ENCODE measurements around the gene NOD1.
"Not testable (repeated sequence)": the region's sequence is repeated elsewhere in the genome, so short reads cannot be mapped to it uniquely, and the experiment has no call there.

NOD1 gene, protein sequence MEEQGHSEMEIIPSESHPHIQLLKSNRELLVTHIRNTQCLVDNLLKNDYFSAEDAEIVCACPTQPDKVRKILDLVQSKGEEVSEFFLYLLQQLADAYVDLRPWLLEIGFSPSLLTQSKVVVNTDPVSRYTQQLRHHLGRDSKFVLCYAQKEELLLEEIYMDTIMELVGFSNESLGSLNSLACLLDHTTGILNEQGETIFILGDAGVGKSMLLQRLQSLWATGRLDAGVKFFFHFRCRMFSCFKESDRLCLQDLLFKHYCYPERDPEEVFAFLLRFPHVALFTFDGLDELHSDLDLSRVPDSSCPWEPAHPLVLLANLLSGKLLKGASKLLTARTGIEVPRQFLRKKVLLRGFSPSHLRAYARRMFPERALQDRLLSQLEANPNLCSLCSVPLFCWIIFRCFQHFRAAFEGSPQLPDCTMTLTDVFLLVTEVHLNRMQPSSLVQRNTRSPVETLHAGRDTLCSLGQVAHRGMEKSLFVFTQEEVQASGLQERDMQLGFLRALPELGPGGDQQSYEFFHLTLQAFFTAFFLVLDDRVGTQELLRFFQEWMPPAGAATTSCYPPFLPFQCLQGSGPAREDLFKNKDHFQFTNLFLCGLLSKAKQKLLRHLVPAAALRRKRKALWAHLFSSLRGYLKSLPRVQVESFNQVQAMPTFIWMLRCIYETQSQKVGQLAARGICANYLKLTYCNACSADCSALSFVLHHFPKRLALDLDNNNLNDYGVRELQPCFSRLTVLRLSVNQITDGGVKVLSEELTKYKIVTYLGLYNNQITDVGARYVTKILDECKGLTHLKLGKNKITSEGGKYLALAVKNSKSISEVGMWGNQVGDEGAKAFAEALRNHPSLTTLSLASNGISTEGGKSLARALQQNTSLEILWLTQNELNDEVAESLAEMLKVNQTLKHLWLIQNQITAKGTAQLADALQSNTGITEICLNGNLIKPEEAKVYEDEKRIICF

DNA sequence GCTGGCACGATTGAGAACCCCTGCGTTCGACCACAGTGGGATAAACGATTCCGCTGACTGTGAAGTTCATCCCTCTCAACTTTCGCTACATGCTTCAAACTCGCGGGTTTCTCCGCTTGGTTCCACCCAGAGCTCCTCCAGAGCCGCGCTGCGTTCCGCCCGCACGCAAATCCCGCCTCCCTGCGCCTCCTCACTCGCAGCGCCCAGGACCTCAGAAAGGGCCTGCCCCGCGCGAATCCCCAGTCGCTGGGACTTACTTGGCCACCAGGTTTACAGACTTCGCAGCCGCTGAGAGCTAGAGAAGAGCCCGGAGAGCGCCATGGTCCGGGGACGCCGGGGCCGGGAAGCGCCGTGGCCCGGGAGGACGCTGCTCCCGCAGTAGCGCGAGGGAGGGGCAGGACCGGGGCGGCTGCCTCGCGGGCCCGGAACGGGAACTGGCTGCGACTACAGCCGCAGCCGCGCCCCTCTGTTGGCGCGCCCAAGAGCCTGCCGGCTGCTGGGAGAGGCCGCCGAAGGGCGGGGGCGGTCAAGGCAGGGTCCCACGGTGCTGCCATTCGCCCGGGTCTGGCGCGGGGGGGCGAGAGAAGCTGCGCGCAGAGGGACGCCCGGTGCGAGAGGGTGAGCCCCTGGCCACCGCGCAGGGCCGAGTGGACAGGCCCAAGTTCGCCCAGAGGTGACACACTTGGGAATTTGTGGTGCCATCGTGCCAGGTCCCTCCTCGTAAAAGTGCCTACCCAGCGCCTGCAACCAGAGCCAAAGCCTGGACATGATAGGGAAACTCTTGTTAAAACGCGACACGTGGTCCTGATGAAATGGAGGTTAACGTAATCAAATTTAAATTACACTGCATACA, at the start of gene NOD1:
Gene NOD1 (minus strand): TSS at position 436 of the 853 bp plus-strand sequence. CDS start 21,863 bp downstream, outside the sequence.
- peak within 1 kb of the TSS; percentile 82 for H3K4me3 ChIP-seq (ENCODE audit: low read depth, low read length)
- DNase-seq (ENCODE audit: low read depth) = peak; percentile 77
- TF ChIP-seq, protein P1, sequence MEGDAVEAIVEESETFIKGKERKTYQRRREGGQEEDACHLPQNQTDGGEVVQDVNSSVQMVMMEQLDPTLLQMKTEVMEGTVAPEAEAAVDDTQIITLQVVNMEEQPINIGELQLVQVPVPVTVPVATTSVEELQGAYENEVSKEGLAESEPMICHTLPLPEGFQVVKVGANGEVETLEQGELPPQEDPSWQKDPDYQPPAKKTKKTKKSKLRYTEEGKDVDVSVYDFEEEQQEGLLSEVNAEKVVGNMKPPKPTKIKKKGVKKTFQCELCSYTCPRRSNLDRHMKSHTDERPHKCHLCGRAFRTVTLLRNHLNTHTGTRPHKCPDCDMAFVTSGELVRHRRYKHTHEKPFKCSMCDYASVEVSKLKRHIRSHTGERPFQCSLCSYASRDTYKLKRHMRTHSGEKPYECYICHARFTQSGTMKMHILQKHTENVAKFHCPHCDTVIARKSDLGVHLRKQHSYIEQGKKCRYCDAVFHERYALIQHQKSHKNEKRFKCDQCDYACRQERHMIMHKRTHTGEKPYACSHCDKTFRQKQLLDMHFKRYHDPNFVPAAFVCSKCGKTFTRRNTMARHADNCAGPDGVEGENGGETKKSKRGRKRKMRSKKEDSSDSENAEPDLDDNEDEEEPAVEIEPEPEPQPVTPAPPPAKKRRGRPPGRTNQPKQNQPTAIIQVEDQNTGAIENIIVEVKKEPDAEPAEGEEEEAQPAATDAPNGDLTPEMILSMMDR (conservative IDR thresholded peaks at IDR 0.05; ENCODE audit: low read depth, low read length) = peak; percentile 2

DNA sequence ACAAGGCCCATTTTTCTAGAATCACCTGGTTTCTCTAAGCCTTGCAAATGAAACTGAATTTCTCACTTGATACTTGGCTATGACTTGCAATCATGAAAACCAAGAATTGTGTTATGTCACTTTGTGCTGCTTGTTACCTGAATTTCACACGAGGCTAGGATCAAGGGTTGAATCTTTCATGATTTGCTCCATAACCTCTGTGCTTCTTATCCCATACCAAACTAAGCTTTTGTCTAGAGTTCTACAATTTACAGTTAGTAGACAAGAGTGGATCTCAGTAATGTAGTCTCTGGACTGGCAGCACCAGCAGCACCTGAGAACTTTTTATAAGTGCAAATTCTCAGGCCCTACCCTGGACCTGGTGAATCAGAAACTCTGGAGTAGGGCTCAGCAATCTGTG, 48.7 kb upstream of the NOD1 start:
- not testable (repeated sequence) for DNase-seq (ENCODE audit: low read depth); H3K4me3 ChIP-seq (ENCODE audit: low read depth, low read length)

DNA sequence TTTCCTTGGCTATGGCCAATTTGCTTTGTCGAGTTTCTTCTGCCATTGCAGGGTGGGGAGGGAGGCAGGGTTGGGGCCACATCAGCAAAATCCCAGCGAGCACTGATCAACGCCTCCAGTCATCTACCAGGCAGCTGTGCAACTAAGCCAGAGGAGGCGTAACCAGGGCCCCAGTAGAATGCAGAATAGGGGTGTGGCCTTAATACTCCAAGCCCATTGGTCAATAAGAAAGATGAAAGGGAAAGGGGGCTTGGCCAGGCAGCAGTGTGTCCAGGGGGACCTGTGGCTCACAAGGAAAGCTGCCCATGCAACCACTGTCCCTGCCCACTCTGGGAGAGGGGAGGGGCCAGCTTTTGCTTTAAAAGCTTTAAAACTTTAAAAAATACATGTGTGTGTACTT, 47.6 kb upstream of the NOD1 start:
- TF ChIP-seq, protein P1 (conservative IDR thresholded peaks at IDR 0.05; ENCODE audit: low read depth, low read length) = no peak
- no peak for DNase-seq (ENCODE audit: low read depth)
- H3K4me3 ChIP-seq (ENCODE audit: low read depth, low read length) = no peak overlapping the region

DNA sequence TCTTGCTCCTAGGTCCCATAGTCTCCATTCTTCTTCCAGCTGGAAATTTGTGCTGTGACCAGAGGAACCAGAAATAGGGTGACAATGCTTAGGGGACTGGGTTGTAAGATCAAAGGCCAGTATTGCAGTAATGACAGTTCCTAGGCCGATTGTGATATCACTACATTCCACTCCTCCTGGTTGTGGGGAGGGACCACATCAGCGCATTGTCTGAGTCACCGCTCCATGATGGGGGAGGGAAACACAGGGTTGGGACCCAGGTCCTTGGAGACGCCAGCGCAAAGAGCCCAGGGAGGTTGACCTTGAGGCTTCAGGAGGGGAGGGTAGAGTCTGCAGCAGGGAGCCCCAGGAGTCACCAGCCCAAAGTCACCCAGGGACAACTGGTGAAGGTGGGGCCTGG, 46.8 kb upstream of the NOD1 start:
- TF ChIP-seq, protein P1 (conservative IDR thresholded peaks at IDR 0.05; ENCODE audit: low read depth, low read length) = no peak
- no peak for DNase-seq (ENCODE audit: low read depth)
- no peak overlapping the region for H3K4me3 ChIP-seq (ENCODE audit: low read depth, low read length)

DNA sequence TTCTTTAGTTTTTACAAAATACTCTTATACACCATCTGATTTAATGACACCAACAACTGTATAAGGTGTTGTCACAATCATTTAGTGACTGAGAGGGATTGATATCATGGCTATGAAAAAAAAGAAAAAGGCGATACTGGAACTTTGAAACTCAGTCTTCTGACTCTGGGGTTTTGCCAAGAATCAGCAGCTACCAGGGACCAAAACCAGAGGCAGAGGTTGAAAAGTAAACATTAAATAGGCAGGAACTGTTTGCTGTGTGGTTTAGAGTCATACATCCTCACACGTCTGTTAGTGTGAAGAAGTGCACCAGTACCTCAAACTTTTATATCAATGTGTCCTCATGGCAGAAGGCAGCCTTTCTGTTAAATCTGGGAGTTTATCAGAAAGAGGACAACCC, 46.0 kb upstream of the NOD1 start:
- peak; percentile 52 for DNase-seq (ENCODE audit: low read depth)
- no peak overlapping the region for H3K4me3 ChIP-seq (ENCODE audit: low read depth, low read length)
- TF ChIP-seq, protein P1 (conservative IDR thresholded peaks at IDR 0.05; ENCODE audit: low read depth, low read length) = no peak

DNA sequence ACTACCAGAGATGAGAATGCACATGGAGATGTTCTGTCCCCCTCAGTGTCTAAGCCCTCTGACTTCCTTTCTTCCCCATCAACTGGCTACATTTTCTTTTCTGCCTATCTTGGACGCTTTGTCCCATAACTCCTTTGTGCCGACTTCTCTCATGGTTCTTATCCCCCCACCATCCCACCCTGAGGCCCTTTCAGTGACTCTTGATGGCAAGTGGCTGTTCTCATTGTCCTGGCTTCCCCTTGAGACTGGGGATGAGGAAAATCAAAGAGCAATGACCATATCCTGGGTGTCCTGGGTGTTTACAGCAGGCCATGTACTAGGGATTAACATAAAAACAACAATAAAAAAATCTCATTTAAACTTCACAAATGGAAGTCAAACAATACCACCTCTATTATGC, 44.9 kb upstream of the NOD1 start:
- no peak for DNase-seq (ENCODE audit: low read depth)
- TF ChIP-seq, protein P1 (conservative IDR thresholded peaks at IDR 0.05; ENCODE audit: low read depth, low read length) = no peak
- no peak overlapping the region for H3K4me3 ChIP-seq (ENCODE audit: low read depth, low read length)
